Body of pancreas (tissue), 4 donors: ENCODE measurements around the gene FBLN5. TPM values are rescaled to one million over a fixed set of nuclear protein-coding genes. Genes with fewer than 3 reads are reported as not detected.

Experiments
- ATAC-seq: fragments of 150-250 bp; one replicate; pipeline ENCODE4 v1.9.1; 2016
- DNase-seq, 4 donors: peaks; one replicate each; pipeline ENCODE4 v3.0.0-alpha.2; 2019
- H3K27ac ChIP-seq, 4 donors: fragments of 200-600 bp; sonication (generic); 1 replicate in 3 of 4; 2 replicates in 1 of 4; pipeline versions ENCODE4 v1.5.1 to v1.6.1; 2016 to 2019; ENCODE audit warnings: mild to moderate bottlenecking in 1 of 4, mixed read lengths in 1 of 4, moderate library complexity in 1 of 4
- H3K27me3 ChIP-seq, 2 donors: fragments of 200-600 bp; sonication (generic); one replicate each; pipeline ENCODE4 v1.6.0; 2016; ENCODE audit warnings: mild to moderate bottlenecking in 1 of 2
- H3K36me3 ChIP-seq, 2 donors: fragments of 200-600 bp; sonication (generic); replicated peaks in 1 of 2; 2 replicates each; pipeline ENCODE4 v1.5.1; 2016; ENCODE audit warnings: low read depth in 2 of 2; ENCODE audit not compliant: insufficient read depth in 1 of 2
- H3K4me1 ChIP-seq: fragments of 200-600 bp; sonication (generic); one replicate; pipeline ENCODE4 v1.6.0; 2016
- H3K4me3 ChIP-seq, 2 donors: fragments of 200-600 bp; sonication (generic); 1 replicate in 1 of 2; 2 replicates in 1 of 2; pipeline ENCODE4 v1.5.1; 2016 to 2019
- H3K9me3 ChIP-seq, 3 donors: fragments of 200-600 bp; sonication (generic); 1 replicate in 2 of 3; 2 replicates in 1 of 3; pipeline ENCODE4 v1.5.1; 2016
- POLR2A ChIP-seq, 3 donors: fragments of 450-650 bp; IDR thresholded peaks; one replicate each; pipeline ENCODE4 v1.6.1; 2016; ENCODE audit warnings: antibody characterized with exemption in 3 of 3, mild to moderate bottlenecking in 2 of 3
- WGBS, 2 donors: methylation state at CpG; one replicate each; pipeline ENCODE4 v1.1.5; 2017; 5-methylcytosine and 5-hydroxymethylcytosine counted together
- intact Hi-C: fragments of 100-400 bp; cut with DNase I; formaldehyde crosslinking; loops from one replicate; pipeline ENCODE4 v1.15.1; 2023
- total RNA-seq, 2 donors: library from RNA; depleted of rRNA; stranded (reverse); fragments of >200 nt; gene quantifications; one replicate each; pipeline ENCODE4 v1.1.0, GENCODE V29; 2016
- TF ChIP-seq, protein P1 (sequence below), 7 experiments: fragments of 450-650 bp in 4 of 7; fragments of 200-600 bp in 3 of 7; sonication (generic) in 3 of 7; IDR thresholded peaks; one replicate each; pipeline ENCODE4 v1.5.1; 2016 to 2019; ENCODE audit warnings: antibody characterized with exemption in 7 of 7

The FBLN5 gene
- total RNA-seq, 2 donors from 2014 or later, result 52.1 to 129 TPM

GRCh38 chr14:91858536-91859275 lies 88.8 kb downstream of the FBLN5 start:
- 28 to 37% methylated on average over 8 of the region's 8 CpGs for WGBS, 2 donors
- DNase-seq (peak in 2 of 4 donors; percentile 30 to 52), ATAC-seq (peak; percentile 76)
- TF ChIP-seq, protein P1, sequence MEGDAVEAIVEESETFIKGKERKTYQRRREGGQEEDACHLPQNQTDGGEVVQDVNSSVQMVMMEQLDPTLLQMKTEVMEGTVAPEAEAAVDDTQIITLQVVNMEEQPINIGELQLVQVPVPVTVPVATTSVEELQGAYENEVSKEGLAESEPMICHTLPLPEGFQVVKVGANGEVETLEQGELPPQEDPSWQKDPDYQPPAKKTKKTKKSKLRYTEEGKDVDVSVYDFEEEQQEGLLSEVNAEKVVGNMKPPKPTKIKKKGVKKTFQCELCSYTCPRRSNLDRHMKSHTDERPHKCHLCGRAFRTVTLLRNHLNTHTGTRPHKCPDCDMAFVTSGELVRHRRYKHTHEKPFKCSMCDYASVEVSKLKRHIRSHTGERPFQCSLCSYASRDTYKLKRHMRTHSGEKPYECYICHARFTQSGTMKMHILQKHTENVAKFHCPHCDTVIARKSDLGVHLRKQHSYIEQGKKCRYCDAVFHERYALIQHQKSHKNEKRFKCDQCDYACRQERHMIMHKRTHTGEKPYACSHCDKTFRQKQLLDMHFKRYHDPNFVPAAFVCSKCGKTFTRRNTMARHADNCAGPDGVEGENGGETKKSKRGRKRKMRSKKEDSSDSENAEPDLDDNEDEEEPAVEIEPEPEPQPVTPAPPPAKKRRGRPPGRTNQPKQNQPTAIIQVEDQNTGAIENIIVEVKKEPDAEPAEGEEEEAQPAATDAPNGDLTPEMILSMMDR (IDR thresholded peaks at IDR 0.05), result peak in 1 of 7 experiments; percentile 10
- TF ChIP-seq POLR2A (IDR thresholded peaks at IDR 0.05), result no peak
- no peaks in the 10 kb centered on the region for H3K27me3 ChIP-seq
- peaks cover 13% of the 10 kb centered on the region for H3K4me1 ChIP-seq
- intact Hi-C loops, result no loop called here
- no peaks in the 10 kb centered on the region for H3K36me3 ChIP-seq
- H3K4me3 ChIP-seq, result no peak overlapping the region
- no peaks in the 10 kb centered on the region for H3K9me3 ChIP-seq
- no peak overlapping the region for H3K27ac ChIP-seq

GRCh38 chr14:91857614-91858013 lies 89.9 kb downstream of the FBLN5 start:
- peaks cover 20% of the 10 kb centered on the region for H3K4me1 ChIP-seq
- no peaks in the 10 kb centered on the region for H3K36me3 ChIP-seq
- no peak for ATAC-seq
- no peaks in the 10 kb centered on the region for H3K27me3 ChIP-seq
- no peak overlapping the region for H3K27ac ChIP-seq
- no peak for DNase-seq
- H3K9me3 ChIP-seq, result no peaks in the 10 kb centered on the region
- TF ChIP-seq, protein P1 (IDR thresholded peaks at IDR 0.05), result no peak
- TF ChIP-seq POLR2A (IDR thresholded peaks at IDR 0.05), result no peak
- H3K4me3 ChIP-seq, result no peak overlapping the region
- intact Hi-C loops, result no loop called here
- WGBS, 2 donors, result 92 to 93% methylated on average over 2 of the region's 2 CpGs

- DNase-seq, result no peak
- Histone ChIP-seq H3K36me3 (no peaks in the 10 kb centered on the region), H3K27ac (no peak overlapping the region), H3K4me1 (peaks cover 20% of the 10 kb centered on the region), H3K4me3 (no peak overlapping the region), H3K27me3 (no peaks in the 10 kb centered on the region), H3K9me3 (no peaks in the 10 kb centered on the region)
- WGBS, 2 donors, result 67 to 84% methylated on average over 2 of the region's 2 CpGs
- no peak for TF ChIP-seq POLR2A (IDR thresholded peaks at IDR 0.05)
- TF ChIP-seq, protein P1 (IDR thresholded peaks at IDR 0.05), result no peak
- no peak for ATAC-seq
- intact Hi-C loops, result no loop called here
These were observed 93.1 kb downstream of the FBLN5 start for GRCh38 chr14:91854327-91854934.

DNA sequence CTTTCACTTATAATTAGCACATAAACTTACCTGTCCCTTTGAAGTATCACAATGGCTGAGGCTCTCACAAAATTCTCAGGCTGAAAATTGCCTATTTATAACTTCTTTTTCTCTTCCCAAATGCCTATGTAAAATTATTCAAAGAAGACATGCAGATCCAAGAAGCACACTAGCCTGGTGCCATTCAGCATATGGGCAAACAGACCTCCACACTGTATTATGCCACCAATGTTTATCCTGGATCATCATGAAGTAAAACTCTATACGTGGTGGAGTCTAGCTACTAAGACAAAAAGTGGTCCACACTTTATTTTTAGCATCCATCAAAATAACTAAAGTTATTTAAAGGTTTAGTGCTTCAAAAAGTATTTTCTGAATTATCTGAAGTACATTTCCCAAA lies 95.9 kb downstream of the FBLN5 start:
- ATAC-seq, result no peak
- Histone ChIP-seq H3K27ac (no peak overlapping the region), H3K9me3 (no peaks in the 10 kb centered on the region), H3K4me1 (peaks cover 11% of the 10 kb centered on the region), H3K27me3 (no peaks in the 10 kb centered on the region), H3K4me3 (no peak overlapping the region), H3K36me3 (no peaks in the 10 kb centered on the region)
- 0 to 44% methylated on average over 1 of the region's 1 CpG for WGBS, 2 donors
- TF ChIP-seq, protein P1 (IDR thresholded peaks at IDR 0.05), result no peak
- TF ChIP-seq POLR2A (IDR thresholded peaks at IDR 0.05), result no peak
- no peak for DNase-seq
- intact Hi-C loops, result no loop called here
